K562 (cell line): ENCODE data around the gene PALLD. TPM values are rescaled to one million over a fixed set of nuclear protein-coding genes. Genes with fewer than 3 reads are reported as not detected.

ENCODE experiments used
- ATAC-seq: fragments of 200-7000 bp; cut with Tn5 transposase; 3 replicates; pipeline ENCODE4 v1.9.1; 2020; ENCODE audit warnings: moderate library complexity
- BruUV-seq: library from RNA; stranded (reverse); fragments of 400-500 nt; replicated peaks from 2 replicates; lab custom pipeline; 2021; lab: Mats Ljungman, UMichigan
- CTCF ChIA-PET: fragments of 300-600 bp; formaldehyde crosslinking; extraction: SDS; loops from one replicate; lab custom pipeline; 2021; ENCODE audit warnings: low intra/inter-chr PET ratio; lab: Yijun Ruan, JAX
- POLR2A ChIA-PET: fragments of 300-600, 350-650 bp; sonication (Branson Sonifier 250); formaldehyde crosslinking; extraction: SDS; loops from one replicate; lab custom pipeline; 2021; ENCODE audit warnings: antibody characterized with exemption, inconsistent platforms; lab: Yijun Ruan, JAX
- DNase-seq, 4 experiments: peaks; one replicate each; pipeline versions ENCODE4 v3.0.0 to v3.0.0-alpha.2; 2011 to 2018; ENCODE audit warnings: low spot score in 3 of 4, mixed read lengths in 3 of 4; ENCODE audit errors: extremely low read depth in 1 of 4
- FAIRE-seq: peaks from 2 replicates; lab custom pipeline; 2011; peaks lifted over from hg19 to GRCh38; lab: Jason Lieb, UNC
- H2AFZ ChIP-seq: 2 replicates; pipeline ENCODE4 v1.6.0; 2011; ENCODE audit warnings: low read depth, low read length, control low read depth, inconsistent platforms
- H3K27ac ChIP-seq: fragments of 200-600 bp; 3 replicates; pipeline ENCODE4 v1.8.0; 2011; ENCODE audit warnings: low read depth, mild to moderate bottlenecking, control low read depth, inconsistent platforms, low read length, moderate library complexity, mixed read lengths; ENCODE audit errors: extremely low read depth
- H3K27me3 ChIP-seq, 2 experiments: fragments of 300-600 bp in 1 of 2; 2 replicates in 1 of 2; 3 replicates in 1 of 2; pipeline versions ENCODE4 v1.6.0 to v1.8.0; 2011; ENCODE audit warnings: inconsistent platforms in 2 of 2, low read length in 2 of 2, mild to moderate bottlenecking in 1 of 2, mixed read lengths in 1 of 2, moderate library complexity in 1 of 2; ENCODE audit not compliant: control insufficient read depth in 2 of 2, insufficient read depth in 2 of 2
- H3K36me3 ChIP-seq: fragments of 300-600 bp; 3 replicates; pipeline ENCODE4 v1.8.0; 2011; ENCODE audit warnings: mild to moderate bottlenecking, low read length, inconsistent platforms; ENCODE audit not compliant: control insufficient read depth, insufficient read depth
- H3K4me1 ChIP-seq, 2 experiments: fragments of 200-600 bp in 1 of 2; replicated peaks in 1 of 2; 2 replicates in 1 of 2; 3 replicates in 1 of 2; pipeline versions ENCODE4 v1.5.1 to v1.8.0; 2011; ENCODE audit warnings: inconsistent platforms in 2 of 2, low read length in 2 of 2, mild to moderate bottlenecking in 1 of 2, mixed read lengths in 1 of 2, moderate library complexity in 1 of 2; ENCODE audit not compliant: control insufficient read depth in 2 of 2, insufficient read depth in 2 of 2
- H3K4me2 ChIP-seq: 2 replicates; pipeline ENCODE4 v1.6.1; 2011; ENCODE audit warnings: low read length, control low read depth, inconsistent platforms, mixed read lengths; ENCODE audit not compliant: insufficient read depth
- H3K4me3 ChIP-seq: fragments of 200-600 bp; sonication (generic), shearing (Covaris generic); 2 replicates; pipeline ENCODE4 v1.5.1; 2016; ENCODE audit warnings: control low read depth, inconsistent platforms
- H3K79me2 ChIP-seq: fragments of 200-600 bp; 3 replicates; pipeline ENCODE4 v1.8.0; 2011; ENCODE audit warnings: low read length, inconsistent platforms; ENCODE audit not compliant: control insufficient read depth, insufficient read depth
- H3K9ac ChIP-seq, 2 experiments: 2 replicates each; pipeline versions ENCODE4 v1.6.0 to v1.6.1; 2011; ENCODE audit warnings: low read depth in 2 of 2, low read length in 2 of 2, control low read depth in 1 of 2, inconsistent platforms in 1 of 2, mild to moderate bottlenecking in 1 of 2, mixed read lengths in 1 of 2; ENCODE audit not compliant: insufficient read depth in 1 of 2
- H3K9me1 ChIP-seq: one replicate; pipeline ENCODE4 v1.6.0; 2011; ENCODE audit warnings: inconsistent platforms, mild to moderate bottlenecking, low read length, moderate library complexity; ENCODE audit not compliant: control insufficient read depth, insufficient read depth
- H3K9me3 ChIP-seq: replicated peaks from 2 replicates; pipeline ENCODE4 v1.5.1; 2011; ENCODE audit warnings: low read depth, low read length, inconsistent platforms; ENCODE audit not compliant: control insufficient read depth, insufficient read depth
- H4K20me1 ChIP-seq: replicated peaks from 2 replicates; pipeline ENCODE4 v1.6.1; 2011; ENCODE audit warnings: low read length, inconsistent platforms, mixed read lengths; ENCODE audit not compliant: control insufficient read depth, insufficient read depth
- FOSL1 ChIP-seq: fragments of 200-800 bp; sonication (Bioruptor generic); conservative IDR thresholded peaks from 2 replicates; pipeline ENCODE4 v1.6.1; 2016; ENCODE audit warnings: missing genetic modification characterization, missing compliant biosample characterization
- JUND ChIP-seq, 2 experiments: IDR thresholded peaks; 2 replicates in 1 of 2; 3 replicates in 1 of 2; pipeline ENCODE4 v1.6.1; 2011; ENCODE audit warnings: borderline replicate concordance in 2 of 2, low read depth in 2 of 2, low read length in 2 of 2, improper control_type of control experiment in 1 of 2, missing biosample characterization in 1 of 2, missing genetic modification characterization in 1 of 2, missing genetic modification reagents in 1 of 2
- WGBS: fragments of 100-300 bp; shearing (Covaris generic); methylation state at CpG from one replicate; pipeline ENCODE4 v1.1.6; 2016; ENCODE audit warnings: low coverage, mixed read lengths; ENCODE audit not compliant: insufficient coverage; ENCODE audit errors: missing lambda C conversion rate; 5-methylcytosine and 5-hydroxymethylcytosine counted together
- in situ Hi-C: fragments of 300-500 bp; cut with MboI; formaldehyde crosslinking; loops from 4 replicates; pipeline ENCODE4 v1.15.0; 2018; ENCODE audit warnings: inconsistent platforms, mixed read lengths
- intact Hi-C: fragments of 100-400 bp; cut with micrococcal nuclease; formaldehyde crosslinking; loops from 2 replicates; pipeline ENCODE4 v1.14.2; 2022
- polyA plus RNA-seq, 8 experiments: library from polyadenylated mRNA; depleted of rRNA in 4 of 8; stranded (reverse) in 5 of 8; unstranded in 3 of 8; fragments of >200 nt; fragmentation: Nextera tagmentation in 2 of 8; fragmentation: Illumina TruSeq in 1 of 8; extraction: Ambion mirVana in 2 of 8; extraction: Trizol in 1 of 8; gene quantifications; 2 replicates each; pipeline versions ENCODE4 v1.2.1 to v1.2.3, GENCODE V29; 2011 to 2014; ENCODE audit warnings: inconsistent platforms in 1 of 8, missing spikeins in 1 of 8
- total RNA-seq, 7 experiments: library from RNA; depleted of rRNA in 6 of 7; stranded (reverse); fragments of >200 nt in 6 of 7; fragmentation: Illumina TruSeq in 2 of 7; extraction: Trizol in 2 of 7; gene quantifications; 2 replicates each; pipeline versions ENCODE4 v1.2.1 to v1.2.3, GENCODE V29; 2011 to 2021; ENCODE audit warnings: low replicate concordance in 1 of 7
- TF ChIP-seq, protein P1 (sequence below), 2 experiments: fragments of 450-650 bp in 1 of 2; sonication (generic) in 1 of 2; formaldehyde crosslinking in 1 of 2; IDR thresholded peaks in 1 of 2; conservative IDR thresholded peaks in 1 of 2; 2 replicates each; pipeline versions ENCODE4 v1.6.1 to v1.8.1; 2016 to 2023; ENCODE audit warnings: mild to moderate bottlenecking in 2 of 2, moderate library complexity in 2 of 2, inconsistent platforms in 1 of 2, missing genetic modification reagents in 1 of 2

Gene PALLD
- total and polyA plus RNA-seq, 9 of the 15 experiments (the other 6 are each of a cell fraction or from before 2014, with no cell fraction given) = 0.01 to 0.35 (median 0.06) TPM; not detected in 3

DNA sequence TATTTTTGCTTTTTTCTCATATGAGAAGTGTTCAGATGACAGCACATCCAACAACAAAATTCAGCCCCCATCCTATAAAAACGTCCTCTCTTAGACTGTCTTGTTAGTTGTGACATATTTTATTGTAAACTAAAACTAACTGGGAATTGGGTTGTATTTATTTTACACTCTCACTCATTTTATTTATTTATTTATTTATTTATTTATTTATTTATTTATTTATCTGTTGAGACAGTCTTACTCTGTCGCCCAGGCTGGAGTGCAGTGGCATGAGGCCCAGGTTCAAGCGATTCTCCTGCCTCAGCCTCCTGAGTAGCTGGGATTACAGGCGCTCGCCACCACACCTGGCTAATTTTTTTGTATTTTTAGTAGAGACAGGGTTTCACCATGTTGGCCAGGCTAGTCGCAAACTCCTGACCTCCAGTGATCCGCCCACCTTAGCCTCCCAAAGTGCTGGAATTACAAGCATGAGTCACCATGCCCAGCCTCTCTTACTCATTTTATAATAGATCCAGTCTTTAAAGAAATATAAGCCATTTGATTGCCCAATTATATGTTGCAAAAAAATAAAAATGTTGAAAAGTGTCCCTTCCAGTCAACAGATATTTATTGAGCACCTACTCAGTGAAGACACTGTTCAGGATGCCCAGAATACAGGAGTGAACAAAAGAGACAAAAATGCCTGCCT is 44.6 kb downstream of the PALLD start:
- Histone ChIP-seq H4K20me1 (no peaks in the 10 kb centered on the region), H3K27ac (no peak overlapping the region), H3K9me1 (no peaks in the 10 kb centered on the region), H3K9me3 (no peaks in the 10 kb centered on the region), H3K27me3 (no peaks in the 10 kb centered on the region), H3K79me2 (no peaks in the 10 kb centered on the region), H3K4me1 (no peaks in the 10 kb centered on the region; a peak in 1 of 5 replicates), H3K9ac (no peak overlapping the region), H2AFZ (no peak overlapping the region), H3K4me3 (no peak overlapping the region), H3K36me3 (no peaks in the 10 kb centered on the region)
- ChIA-PET CTCF (no interaction called here), POLR2A (no interaction called here)
- 21% methylated on average over 7 of the region's 7 CpGs for WGBS
- FAIRE-seq (no peak), DNase-seq (no peak)
- in situ Hi-C loops = no loop called here
- intact Hi-C loops = no loop called here
- TF ChIP-seq, protein P1, sequence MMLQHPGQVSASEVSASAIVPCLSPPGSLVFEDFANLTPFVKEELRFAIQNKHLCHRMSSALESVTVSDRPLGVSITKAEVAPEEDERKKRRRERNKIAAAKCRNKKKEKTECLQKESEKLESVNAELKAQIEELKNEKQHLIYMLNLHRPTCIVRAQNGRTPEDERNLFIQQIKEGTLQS (IDR thresholded peaks at IDR 0.05) = 0 out of 2 replicates have a peak, but pooled peaks have one; percentile 9
- TF ChIP-seq, protein P1 (CRISPR knock-in tag; conservative IDR thresholded peaks at IDR 0.05) = no peak
- TF ChIP-seq FOSL1 (0 out of 2 replicates have a peak, but pooled peaks have one; percentile 18), JUND (IDR thresholded peaks at IDR 0.05; ENCODE audit: borderline replicate concordance, low read depth, low read length) (no peak), JUND (tag; IDR thresholded peaks at IDR 0.05; ENCODE audit: borderline replicate concordance, low read depth, low read length) (no peak)
- TF ChIP-seq, all 486 proteins: peak for 2
- ATAC-seq = no peak
- BruUV-seq = no TSS peak
- H3K4me2 ChIP-seq = no peak overlapping the region
